ENCODE results near the gene ZPBP.

DNA sequence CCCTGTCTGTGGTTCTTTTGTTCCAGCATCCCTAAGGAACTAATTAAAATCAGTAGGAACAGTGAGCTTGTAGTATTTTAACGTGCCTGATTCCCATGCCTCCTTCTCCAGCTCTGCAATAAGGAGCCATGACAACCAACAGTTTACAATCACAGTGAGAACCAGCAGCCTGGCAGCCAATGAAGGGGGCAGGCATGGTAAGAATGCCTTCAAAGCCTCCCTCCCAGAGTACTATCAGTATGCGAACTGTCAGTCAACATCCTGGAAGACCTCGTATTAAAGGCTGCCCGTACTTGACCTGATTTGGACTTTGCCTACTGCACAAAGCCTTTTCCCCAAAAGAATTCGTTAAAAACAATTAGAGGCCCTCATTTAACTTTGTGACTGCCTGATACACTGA, 7.7 kb downstream of the ZPBP start:
- TF ChIP-seq TCF4 (CRISPR knock-in tag; IDR thresholded peaks at IDR 0.05; ENCODE audit: borderline replicate concordance) (no peak), ISL1 (CRISPR knock-in tag; IDR thresholded peaks at IDR 0.05) (no peak), TOX (CRISPR knock-in tag; IDR thresholded peaks at IDR 0.05; ENCODE audit: borderline replicate concordance) (no peak), PATZ1 (CRISPR knock-in tag; IDR thresholded peaks at IDR 0.05; ENCODE audit: borderline replicate concordance) (no peak), ZFP3 (CRISPR knock-in tag; IDR thresholded peaks at IDR 0.05) (no peak), ESRRG (CRISPR knock-in tag; IDR thresholded peaks at IDR 0.05) (no peak), ZNF8 (CRISPR knock-in tag; IDR thresholded peaks at IDR 0.05) (no peak), ZNF70 (CRISPR knock-in tag; IDR thresholded peaks at IDR 0.05) (no peak), RARB (CRISPR knock-in tag; IDR thresholded peaks at IDR 0.05) (no peak), BACH2 (CRISPR knock-in tag; IDR thresholded peaks at IDR 0.05; ENCODE audit: borderline replicate concordance) (no peak)
- TF ChIP-seq, protein P1, sequence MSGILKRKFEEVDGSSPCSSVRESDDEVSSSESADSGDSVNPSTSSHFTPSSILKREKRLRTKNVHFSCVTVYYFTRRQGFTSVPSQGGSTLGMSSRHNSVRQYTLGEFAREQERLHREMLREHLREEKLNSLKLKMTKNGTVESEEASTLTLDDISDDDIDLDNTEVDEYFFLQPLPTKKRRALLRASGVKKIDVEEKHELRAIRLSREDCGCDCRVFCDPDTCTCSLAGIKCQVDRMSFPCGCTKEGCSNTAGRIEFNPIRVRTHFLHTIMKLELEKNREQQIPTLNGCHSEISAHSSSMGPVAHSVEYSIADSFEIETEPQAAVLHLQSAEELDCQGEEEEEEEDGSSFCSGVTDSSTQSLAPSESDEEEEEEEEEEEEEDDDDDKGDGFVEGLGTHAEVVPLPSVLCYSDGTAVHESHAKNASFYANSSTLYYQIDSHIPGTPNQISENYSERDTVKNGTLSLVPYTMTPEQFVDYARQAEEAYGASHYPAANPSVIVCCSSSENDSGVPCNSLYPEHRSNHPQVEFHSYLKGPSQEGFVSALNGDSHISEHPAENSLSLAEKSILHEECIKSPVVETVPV (CRISPR knock-in tag; IDR thresholded peaks at IDR 0.05), result no peak
